Breast epithelium (tissue), 3 donors: ENCODE data around the gene MIF.

Experiments used
- CTCF ChIP-seq, 3 donors: fragments of 450-650 bp; IDR thresholded peaks; one replicate each; pipeline ENCODE4 v1.5.1; 2016 to 2017; ENCODE audit warnings: antibody characterized with exemption in 3 of 3, mild to moderate bottlenecking in 3 of 3, moderate library complexity in 3 of 3
- POLR2A ChIP-seq: fragments of 450-650 bp; IDR thresholded peaks from one replicate; pipeline ENCODE4 v1.6.1; 2016; ENCODE audit warnings: antibody characterized with exemption, mild to moderate bottlenecking, moderate library complexity

DNA sequence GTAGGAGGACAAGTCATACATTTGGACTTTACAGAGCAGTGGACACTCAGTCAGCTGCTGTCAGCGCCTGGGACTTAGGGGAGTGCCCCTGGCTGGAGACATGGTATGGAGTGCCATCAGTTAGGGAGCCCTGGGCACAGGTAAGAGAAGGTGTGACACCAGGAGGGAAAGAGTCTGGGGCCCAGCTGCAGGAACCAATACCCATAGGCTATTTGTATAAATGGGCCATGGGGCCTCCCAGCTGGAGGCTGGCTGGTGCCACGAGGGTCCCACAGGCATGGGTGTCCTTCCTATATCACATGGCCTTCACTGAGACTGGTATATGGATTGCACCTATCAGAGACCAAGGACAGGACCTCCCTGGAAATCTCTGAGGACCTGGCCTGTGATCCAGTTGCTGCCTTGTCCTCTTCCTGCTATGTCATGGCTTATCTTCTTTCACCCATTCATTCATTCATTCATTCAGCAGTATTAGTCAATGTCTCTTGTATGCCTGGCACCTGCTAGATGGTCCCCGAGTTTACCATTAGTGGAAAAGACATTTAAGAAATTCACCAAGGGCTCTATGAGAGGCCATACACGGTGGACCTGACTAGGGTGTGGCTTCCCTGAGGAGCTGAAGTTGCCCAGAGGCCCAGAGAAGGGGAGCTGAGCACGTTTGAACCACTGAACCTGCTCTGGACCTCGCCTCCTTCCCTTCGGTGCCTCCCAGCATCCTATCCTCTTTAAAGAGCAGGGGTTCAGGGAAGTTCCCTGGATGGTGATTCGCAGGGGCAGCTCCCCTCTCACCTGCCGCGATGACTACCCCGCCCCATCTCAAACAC is 850 bp upstream of the MIF start:
- TF ChIP-seq POLR2A (no peak), CTCF (IDR thresholded peaks at IDR 0.05) (no peak)
